ENCODE results near the gene SHKBP1. TPM values are rescaled to one million over a fixed set of nuclear protein-coding genes. Genes with fewer than 3 reads are reported as not detected.

Gene SHKBP1
- total and polyA plus RNA-seq, 2 of the 8 experiments (the other 6 are each of a cell fraction or from before 2014, with no cell fraction given): 74.6 to 98.8 TPM

GRCh38 chr19:40585241-40585981 lies 8.7 kb downstream of the SHKBP1 start (continued):
- no peak for TF ChIP-seq SIX5 (IDR thresholded peaks at IDR 0.05; ENCODE audit: low read depth, low read length)
- no peak for TF ChIP-seq SP2 (IDR thresholded peaks at IDR 0.05; ENCODE audit: low read length)
- no peak for TF ChIP-seq SP4 (IDR thresholded peaks at IDR 0.05; ENCODE audit: low read length)
- TF ChIP-seq SIRT6 (IDR thresholded peaks at IDR 0.05; ENCODE audit: low read length): no peak
- TF ChIP-seq POU5F1 (IDR thresholded peaks at IDR 0.05; ENCODE audit: low read depth, low read length): no peak
- no peak for TF ChIP-seq BRCA1 (IDR thresholded peaks at IDR 0.05; ENCODE audit: low read depth, low read length)
- TF ChIP-seq NRF1 (IDR thresholded peaks at IDR 0.05; ENCODE audit: low read depth, low read length): no peak
- no peak for TF ChIP-seq KDM4A (IDR thresholded peaks at IDR 0.05; ENCODE audit: low read depth, low read length, severe bottlenecking)
